HG03565 (cell line): ENCODE data around the gene CDK5RAP2.

ENCODE experiments used
- ATAC-seq: cut with Tn5 transposase; IDR thresholded peaks from one replicate; pipeline ENCODE4 v1.9.1; 2021; ENCODE audit warnings: mild to moderate bottlenecking, moderate library complexity; ENCODE audit not compliant: unreplicated experiment

CDK5RAP2 gene

DNA sequence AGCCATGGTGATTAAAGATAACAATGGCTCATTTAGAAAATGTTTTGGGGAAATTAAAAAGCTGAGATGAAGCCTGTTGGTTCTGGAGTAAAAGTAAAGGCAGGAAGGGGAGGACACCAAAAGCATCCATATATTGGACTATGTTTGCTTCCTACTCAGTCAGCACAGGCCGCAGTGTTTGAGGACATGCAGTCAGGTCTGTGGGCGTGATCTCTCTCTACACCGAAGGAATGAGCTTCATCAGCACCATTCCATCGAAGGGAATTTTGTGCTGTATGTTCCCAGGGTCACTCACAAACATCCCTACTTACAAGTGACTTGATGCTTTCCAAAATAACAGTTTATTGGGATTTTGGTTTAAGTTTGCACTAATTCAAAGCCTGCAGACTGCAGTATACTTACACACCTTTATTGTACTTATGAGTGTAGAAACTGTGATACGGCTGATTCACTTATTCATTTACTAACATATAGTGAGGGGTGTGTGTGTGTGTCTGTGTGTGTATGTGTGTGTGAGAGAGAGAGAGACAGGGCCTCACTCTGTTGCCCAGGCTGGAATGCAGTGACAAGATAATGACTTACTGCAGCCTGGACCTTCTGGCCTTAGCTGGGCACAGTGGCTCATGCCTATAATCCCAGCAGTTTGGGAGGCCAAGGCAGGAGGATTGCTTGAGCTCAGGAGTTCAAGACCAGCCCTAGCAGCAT is 13.4 kb upstream of the CDK5RAP2 start:
- ATAC-seq: no peak

DNA sequence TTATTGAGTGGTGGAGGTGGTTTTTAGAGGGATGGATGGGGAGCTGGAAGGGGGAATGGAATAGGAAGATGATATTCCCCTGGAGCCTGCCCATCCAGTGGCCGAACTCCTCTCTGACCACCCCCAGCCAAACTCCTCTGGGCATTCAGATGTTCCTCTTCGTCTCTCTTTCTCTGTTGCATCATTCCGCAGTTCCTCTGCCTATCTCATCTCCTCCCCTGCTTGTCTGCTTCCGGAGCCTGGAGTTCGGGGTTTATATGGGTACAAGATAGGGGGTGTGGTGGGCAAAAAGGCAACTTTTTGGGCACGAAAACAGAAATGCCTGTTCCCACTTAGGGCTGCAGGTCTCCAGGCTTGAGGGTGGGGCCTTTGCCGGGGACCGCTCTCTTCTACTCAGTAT is 12.2 kb upstream of the CDK5RAP2 start:
- ATAC-seq: no peak

DNA sequence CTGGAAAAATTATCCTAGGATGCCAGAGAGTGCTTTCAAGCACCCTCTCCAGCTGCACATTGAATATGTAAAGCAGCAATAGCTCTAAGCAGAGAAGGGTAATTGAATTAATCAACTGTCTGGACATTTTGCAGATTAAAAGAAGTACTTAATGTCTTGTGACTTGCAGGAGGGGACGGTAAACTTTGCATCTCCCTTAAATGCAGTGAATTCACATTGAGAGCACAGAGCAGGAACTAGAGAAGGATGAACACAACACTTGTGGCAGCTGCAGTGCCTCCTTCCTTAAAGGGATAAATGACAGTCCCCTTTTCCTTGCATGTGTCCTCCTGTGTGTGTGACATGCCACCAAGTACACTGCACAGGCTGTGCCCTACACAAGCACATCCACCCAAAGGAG is 7.4 kb upstream of the CDK5RAP2 start:
- no peak for ATAC-seq

DNA sequence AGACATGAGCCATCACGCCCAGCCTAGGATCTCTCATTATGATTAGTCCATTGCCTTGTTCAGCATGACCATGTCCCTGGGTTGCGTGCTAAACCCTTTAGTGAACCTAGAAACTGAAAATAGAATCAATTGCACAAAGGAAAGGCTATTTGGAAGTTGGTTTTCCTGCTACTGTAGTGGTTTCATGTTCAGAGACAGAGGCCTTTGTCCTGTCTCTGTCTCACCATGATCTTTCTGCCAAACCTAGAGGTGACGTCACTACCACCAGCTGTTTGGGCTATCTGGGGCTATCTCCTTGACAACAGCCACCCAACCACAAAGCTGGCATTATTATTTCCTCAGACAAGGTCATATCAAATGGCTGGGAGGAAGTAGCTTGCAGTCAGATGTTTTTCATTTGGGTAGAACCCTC is 4.0 kb upstream of the CDK5RAP2 start:
- peak; percentile 36 for ATAC-seq

DNA sequence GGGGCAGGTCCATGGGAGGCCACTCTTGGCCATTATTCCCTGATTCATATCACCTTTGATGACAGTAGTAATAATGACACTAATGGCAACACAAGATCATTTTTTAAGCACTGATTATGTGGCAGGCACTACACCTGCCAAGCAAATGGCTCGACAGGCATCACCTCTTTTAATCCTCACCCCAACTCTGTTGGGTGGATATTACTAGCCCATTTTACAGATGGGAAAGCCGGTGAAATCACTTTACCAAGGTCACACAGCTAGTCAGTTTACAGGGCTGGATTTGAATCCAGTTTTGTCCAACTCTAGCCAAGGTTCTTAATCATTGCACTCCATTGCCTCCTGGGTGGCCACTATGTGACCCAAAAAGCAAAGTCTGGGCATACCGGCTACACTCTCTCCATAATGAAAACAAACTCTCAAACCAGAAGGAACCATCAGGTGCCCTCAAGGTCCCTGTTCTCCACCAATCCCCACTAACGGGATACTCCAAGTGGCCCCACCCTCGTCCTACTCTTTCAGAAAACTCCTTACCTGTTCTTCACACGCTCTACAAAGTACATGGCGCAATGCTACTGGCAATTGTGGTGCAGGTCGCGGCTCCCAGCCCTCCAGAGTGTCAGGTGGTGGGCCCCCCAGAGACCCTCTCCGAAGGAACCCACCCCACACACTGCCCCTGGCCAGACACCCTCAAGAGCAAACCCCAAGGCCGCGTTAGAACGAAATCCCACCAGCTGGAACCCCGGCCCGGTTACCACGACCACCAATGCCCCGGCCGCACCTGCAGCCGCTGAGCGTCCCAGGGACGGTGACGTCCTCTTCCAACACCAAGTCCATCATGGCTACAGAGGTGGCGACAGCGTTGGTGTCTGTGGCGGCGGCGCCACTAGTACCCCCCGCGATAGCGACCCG is 572 bp downstream of the CDK5RAP2 start:
- peak; percentile 27 for ATAC-seq

DNA sequence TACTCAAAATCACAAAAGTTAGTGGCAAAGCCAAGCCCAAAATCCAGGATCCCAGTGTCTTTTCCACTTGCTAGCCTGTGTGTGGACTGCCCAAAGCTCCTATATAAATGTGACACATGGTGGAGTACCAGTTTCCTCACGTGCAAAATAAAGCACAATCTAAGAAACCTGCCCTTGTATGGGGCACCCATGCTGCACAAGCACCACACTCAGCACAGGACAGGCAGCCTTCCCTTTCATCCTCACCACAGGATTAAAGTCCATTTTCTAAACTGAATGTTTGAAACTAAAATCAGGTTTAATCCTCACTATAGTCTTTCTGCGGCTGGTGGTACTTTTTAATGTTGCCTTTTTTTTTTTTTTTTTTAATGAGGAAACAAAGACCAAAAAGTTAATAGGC is 5.5 kb downstream of the CDK5RAP2 start:
- no peak for ATAC-seq

DNA sequence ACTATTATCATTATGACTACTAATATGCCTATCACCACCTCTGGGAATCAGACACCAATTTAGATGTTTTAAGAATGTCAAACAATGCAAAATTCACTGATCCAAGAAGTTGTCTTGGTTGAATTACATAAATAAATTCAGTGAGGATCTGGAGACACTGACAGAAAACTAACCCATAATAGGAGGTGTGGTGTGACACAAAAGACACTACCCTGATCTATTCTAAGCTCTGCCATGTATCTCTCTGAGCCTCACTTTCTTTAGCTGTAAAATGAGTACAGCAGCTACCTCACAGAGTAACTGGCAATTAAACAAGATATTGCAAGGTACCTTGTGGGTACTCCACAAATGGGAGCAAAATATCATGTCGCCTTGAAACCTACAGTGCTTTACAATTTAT is 7.5 kb downstream of the CDK5RAP2 start:
- ATAC-seq: no peak

DNA sequence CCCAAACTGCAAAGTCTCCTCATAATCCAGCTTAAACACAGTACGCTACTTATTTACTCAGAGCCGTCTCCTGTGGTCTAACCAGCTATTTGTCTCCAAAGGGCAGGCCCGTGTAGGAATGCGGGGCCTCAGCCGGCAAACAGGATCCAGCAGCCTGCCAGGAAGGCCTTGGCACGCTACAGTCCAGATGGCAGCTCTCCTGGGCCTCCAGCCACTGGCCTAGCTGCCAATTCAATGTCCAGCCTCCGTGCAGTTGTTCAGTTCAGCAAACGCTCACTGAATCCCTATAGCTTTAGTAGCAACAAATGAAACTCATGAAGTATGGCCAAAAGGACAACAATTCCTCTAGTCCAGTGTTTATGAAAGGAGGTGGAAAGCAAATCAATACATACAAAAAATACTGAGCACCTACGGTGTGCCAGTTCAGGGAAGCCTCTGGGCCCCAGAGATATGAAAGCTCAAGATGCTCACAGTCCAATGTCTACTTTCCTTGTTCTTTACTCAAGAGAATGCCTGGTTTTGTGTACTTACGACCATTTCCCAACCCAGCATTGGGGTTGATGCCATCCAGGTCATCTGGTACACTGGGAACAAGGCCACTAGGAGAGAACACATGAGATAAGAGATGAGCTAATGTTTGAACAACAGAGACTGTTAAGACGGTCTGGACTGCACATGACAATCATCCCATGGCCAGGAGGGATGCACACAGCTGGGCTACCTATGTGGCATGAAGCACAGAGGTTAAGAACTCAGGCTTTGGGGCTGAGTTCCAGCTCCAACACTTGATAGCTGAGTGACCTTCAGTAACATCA is 8.3 kb downstream of the CDK5RAP2 start:
- no peak for ATAC-seq

DNA sequence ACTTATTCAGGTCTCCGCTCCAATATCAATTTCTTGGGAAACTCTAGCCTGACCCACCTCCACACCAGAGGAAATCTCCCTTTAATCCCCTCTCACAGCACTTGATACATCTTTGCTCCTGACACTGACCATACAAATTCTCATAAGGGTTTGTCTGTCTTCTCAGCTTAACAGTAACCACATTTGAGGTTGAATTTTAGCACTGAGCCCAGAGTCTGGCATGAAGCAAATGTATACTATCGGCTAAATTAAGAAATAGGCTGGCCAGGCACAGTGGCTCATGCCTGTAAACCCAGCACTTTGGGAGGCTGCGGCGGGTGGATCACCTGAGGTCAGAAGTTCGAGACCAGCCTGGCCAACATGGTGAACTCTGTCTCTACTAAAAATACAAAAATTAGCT is 9.7 kb downstream of the CDK5RAP2 start:
- no peak for ATAC-seq

DNA sequence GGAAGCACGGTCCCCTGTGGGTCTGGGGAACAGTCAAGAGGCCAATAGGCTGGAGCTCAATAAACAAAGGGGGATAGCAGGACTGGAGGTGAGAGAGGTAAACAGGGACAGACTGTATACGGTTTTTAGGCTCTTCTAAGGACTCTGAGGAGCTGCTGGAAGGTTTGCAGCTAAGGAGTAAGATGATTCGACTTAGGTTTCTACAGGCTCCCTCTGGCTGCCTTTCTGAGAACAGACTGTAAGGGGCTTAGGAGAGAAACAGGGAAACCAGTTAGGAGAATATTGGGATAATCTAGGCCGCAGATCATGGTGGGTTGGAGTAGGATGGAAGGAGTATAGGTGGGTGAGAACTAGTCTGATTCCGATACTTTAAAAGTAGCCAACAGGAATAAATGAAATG is 10.4 kb downstream of the CDK5RAP2 start:
- no peak for ATAC-seq

DNA sequence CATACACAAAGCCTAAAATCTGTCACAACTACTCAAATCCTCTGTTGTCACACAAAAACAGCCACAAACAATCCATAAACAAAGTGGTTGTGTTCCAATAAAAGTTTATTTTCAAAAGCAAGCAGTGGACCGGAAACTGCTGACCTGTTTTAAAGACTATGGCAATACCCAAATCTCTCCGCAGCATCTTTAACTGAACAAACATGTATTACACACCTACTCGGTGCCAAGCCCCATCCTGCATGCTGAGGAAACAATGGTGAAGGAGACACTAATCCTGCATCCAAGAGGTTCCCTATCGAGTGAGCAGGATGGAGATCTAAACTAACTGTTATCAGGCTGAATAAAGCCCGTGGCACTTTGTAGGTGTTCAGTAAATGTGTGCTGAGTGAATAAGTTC is 11.2 kb downstream of the CDK5RAP2 start:
- no peak for ATAC-seq

DNA sequence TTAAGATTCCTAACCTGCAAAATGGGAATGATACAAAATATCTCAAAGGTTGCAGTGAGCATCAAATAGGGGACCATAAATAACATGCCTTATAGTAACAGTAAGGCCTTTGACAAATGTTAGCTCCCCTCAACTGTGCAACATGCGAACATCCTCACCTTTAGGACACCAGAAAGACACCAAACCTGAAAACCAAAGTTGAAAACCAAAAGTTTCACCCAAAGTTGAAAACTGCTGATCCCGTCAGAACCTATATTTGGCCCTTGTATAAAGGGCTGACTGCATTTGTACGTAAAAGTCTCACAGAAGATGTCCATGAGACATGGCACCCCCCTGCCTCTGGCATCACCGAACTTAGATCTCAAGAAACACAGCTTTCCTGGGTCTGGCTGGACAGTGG is 12.1 kb downstream of the CDK5RAP2 start:
- no peak for ATAC-seq

DNA sequence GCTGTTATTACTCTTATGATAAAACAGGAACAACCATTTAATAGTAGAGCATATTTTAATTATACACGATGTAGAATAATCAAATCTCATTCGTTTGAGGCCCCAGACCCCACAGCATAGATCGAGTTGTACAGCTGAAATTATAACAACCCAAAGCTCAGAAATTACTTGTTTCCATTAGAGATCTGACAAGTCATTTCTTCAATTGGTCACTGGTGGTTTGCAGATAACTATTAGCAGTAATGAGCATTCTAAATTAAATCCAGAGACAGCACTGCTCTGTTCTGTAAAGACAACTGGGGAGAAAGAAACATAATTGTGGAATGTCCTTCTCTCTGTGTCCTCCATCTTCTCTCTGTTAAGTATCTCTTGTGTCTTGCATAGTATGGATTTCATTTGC is 12.9 kb downstream of the CDK5RAP2 start:
- no peak for ATAC-seq

DNA sequence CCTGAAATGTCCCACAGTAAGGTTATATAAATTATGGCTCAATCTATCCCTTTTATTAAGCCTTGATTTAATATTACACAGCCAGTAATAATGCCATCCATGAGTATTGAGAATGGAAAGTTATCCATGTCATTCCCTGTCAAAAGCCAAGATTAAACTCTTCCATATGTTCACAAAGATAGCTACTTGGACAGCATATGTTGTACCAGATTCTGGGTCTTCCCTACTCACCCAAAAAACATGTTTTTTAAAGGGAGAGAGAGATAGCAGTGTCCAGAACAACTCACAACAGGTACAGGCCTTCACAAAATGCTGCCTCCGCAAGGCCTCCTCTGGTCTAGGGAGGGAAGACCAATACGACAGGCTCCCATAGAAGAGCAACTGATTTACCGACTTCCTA is 15.4 kb downstream of the CDK5RAP2 start:
- ATAC-seq: no peak

DNA sequence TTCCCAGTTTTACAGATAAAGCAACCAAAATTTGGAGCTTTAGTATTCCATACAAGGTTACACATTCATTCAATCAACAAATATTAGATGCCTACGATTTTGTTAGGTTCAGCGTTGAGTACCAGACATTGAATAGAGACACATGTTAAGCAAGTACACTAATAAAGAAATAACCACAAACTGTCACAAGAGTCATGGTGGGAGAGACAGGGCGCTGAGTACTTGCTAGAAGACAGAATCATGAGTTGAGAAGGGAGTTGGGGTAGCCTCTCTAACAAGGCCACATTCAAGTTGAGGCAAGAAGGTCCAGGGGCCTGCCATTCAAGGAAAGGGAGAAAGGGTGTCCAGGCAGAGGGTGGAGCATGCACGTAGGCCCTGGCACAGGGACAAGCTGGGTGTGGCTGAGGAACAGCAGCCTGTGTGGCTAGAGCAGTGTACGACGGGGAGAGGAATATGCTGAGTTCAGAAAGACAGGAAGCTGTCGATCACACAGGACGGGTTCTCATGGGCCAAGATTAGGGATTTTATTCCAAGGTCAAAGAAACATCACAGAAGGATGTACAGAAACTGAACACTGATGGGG is 17.0 kb downstream of the CDK5RAP2 start:
- no peak for ATAC-seq

DNA sequence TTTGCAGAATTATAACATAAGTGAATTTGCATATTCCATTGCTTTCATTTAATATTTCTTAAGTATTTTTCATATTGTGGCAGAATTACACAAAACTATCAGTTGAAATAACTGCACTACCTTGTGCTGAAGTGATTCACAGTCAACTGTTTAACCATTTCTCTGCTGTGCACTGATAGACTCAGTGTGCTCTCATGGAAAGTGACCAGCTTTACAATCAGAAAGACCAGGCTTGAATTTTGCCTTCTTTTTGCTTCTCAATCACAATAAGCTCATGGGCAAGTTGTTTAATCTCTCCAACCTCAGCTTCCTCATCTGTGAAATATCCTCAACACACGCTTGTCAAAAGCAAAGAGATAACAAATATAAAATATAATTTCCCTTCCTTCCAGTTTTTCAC is 18.3 kb downstream of the CDK5RAP2 start:
- no peak for ATAC-seq

DNA sequence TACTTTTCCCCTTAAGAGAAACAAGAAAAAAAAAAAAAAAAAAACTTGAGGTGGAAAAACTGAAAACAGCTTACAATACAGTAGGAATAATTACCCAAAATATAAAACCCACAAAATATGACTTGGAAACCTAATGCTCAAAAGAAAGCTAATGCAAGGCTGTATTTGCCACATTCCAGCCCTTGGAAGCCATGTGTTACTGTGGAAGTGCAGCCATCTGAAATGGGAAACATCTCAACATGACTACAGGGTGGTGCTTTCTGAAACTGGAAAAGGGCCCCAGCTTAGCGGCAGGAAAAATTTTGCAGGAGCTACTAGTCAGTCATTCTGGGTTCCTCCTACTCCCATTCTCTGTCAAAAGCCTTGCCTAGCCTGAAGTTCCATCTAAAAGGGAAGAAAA is 20.4 kb downstream of the CDK5RAP2 start:
- no peak for ATAC-seq

DNA sequence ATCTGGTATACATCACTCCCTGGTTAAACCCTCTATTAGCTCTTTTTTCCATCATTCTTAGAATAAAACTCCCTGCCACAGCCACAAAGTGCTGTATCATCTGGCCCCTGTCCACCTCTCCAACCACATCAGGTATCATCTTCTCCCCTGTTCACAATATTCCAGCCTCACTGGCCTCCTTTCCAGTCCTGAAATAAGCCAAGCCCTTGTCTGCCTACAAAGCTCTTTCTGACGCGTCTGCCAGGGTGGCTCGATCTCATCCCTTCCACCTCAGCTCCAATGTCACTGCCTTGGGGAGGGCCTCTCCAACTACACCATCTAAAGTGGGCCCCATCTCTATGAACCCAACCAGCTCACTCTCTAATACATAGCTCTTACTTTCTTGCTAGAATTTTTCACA is 21.5 kb downstream of the CDK5RAP2 start:
- ATAC-seq: no peak

DNA sequence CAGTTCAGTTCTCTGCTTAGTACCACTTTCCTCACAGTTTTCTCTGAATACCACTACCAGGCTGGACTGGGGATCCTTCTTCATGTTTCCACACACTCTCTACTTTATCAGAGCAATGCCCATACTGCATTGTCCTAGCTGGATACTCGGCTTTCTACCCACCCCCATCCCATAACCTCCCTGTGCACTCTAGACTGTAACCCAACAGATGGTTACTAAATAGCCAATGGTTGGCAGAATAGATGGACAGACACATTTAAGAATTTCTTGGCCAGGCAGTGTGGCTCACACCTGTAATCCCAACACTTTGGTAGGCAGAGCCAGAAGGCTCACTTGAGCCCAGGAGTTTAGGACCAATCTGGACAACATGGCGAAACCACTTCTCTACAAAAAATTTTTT is 22.8 kb downstream of the CDK5RAP2 start:
- no peak for ATAC-seq

DNA sequence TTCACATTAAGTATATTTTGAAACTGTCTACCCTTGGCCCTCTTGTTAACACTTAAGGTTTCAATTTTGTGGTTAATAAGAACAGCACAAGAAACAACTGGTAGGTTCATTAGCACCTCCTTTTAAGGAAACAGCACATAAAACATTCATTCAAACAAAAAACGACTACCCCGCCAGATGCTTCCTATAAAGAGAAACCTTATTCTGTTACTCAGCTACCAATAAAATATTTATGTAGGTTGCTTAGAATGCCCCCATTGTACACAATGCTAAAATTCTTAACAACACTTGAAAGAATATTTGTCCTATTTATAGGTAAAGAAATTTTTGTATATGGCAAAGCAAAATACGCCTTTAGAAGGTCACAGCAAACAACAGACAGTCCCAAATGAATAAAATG is 23.2 kb downstream of the CDK5RAP2 start:
- no peak for ATAC-seq

DNA sequence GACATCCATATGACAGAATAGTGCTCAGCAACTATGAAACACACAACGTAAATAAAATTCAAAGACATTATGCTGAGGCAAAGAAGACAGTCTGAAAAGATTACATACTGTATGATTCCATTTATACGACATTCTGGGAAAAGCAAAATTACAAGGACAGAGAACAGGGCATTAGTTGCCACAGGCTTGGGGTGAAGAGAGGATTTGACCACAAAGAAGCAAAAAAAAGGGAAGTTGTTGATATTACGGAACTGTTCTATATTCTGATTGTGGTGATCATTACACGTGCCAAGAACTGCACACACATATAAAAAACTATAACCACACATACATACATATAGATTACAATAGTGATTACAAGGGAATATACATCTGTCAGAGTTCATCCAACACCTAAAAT is 24.1 kb downstream of the CDK5RAP2 start:
- ATAC-seq: no peak
